CD4-positive, alpha-beta T cell treated with Interleukin-2 at 100 ng/mL for 4 hours (primary cell): Measurements from ENCODE around the gene ATG14.
A peak's percentile ranks its signal among the peaks of the same experiment; 100 is the strongest.
"Not testable (repeated sequence)": the region's sequence is repeated elsewhere in the genome, so short reads cannot be mapped to it uniquely, and the experiment has no call there.

Experiments
- DNase-seq: peaks from one replicate; pipeline ENCODE4 v3.0.0-alpha.2; 2020; ENCODE audit warnings: low spot score

Gene ATG14, protein sequence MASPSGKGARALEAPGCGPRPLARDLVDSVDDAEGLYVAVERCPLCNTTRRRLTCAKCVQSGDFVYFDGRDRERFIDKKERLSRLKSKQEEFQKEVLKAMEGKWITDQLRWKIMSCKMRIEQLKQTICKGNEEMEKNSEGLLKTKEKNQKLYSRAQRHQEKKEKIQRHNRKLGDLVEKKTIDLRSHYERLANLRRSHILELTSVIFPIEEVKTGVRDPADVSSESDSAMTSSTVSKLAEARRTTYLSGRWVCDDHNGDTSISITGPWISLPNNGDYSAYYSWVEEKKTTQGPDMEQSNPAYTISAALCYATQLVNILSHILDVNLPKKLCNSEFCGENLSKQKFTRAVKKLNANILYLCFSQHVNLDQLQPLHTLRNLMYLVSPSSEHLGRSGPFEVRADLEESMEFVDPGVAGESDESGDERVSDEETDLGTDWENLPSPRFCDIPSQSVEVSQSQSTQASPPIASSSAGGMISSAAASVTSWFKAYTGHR

DNA sequence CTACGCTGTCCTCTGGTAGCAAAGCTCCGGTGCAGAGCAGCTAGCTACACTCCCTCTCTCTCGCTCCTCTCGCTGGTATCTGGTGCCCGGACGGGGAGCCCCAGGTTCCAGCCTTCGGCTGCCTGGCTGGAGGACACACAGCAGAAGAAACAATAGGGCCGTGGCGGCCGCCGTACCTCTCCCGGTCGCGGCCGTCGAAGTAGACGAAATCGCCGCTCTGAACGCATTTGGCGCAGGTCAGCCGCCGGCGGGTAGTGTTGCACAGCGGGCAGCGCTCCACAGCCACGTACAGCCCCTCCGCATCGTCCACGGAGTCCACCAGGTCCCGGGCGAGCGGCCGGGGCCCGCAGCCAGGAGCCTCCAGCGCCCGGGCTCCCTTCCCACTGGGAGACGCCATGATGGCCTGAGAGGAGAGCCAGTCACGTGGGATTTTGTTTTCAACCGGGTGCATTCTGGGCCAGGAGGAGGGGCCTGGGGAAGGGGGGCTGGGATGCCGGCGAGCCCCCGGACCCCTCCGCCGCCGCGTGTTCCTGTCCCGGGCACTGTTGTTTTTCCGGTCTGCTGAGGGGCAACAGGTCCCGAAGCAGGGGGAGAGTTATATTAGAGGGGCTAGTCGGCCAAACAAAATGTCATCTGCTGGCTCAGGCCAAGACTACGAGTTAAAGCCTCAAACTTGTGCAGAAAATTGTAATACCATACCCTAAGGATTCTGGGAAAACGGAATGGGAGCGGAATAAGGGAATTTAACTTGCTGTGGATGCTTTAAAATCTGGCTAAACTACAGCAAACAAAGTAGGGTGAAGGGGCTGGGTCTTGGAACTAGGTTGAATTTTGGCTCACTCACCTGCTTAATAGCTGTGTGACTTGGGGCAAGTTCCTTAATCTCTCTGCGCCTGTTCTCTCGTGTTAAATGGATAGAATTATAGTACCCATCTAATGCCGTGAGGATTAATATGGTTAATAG is at the start of gene ATG14:
ATG14 (minus strand) TSS at position 405 of the 964 bp plus-strand sequence; CDS start at position 397, 8 bp downstream.
- peak; percentile 74 for DNase-seq

- DNase-seq = no peak
Measured at GRCh38 chr14:55458800-55459515, 47.3 kb upstream of the ATG14 start.

GRCh38 chr14:55457496-55457895 is 45.9 kb upstream of the ATG14 start:
- DNase-seq = no peak

DNA sequence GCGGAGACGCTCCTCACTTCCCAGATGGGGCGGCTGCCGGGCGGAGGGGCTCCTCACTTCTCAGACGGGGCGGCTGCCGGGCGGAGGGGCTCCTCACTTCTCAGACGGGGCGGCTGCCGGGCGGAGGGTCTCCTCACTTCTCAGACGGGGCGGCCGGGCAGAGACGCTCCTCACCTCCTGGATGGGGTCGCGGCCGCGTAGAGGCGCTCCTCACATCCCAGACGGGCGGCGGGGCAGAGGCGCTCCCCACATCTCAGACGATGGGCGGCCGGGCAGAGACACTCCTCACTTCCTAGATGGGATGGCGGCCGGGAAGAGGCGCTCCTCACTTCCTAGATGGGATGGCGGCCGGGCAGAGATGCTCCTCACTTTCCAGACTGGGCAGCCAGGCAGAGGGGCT is 44.8 kb upstream of the ATG14 start:
- DNase-seq = not testable (repeated sequence)

GRCh38 chr14:55454264-55455002 is 42.8 kb upstream of the ATG14 start:
- DNase-seq = no peak

DNA sequence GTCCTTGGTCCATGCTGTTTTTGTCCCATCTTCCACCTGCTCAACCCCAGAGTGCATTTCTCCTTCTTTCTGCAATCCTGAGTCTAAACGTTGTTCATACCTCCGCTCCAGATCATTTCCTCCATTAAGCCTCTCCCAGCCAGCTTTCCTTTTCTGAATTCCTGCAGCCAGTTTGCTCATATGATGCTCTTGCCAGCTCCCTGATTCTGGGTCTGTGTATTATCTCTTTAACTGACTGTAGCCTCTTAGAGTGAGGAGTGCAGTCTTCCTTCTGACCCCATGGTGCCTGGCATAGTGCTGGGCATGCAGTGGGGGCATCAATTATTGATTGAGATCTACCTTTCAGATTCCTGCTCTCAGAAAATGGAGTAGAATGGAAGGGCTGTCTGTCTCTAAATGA is 40.3 kb upstream of the ATG14 start:
- DNase-seq = no peak

DNA sequence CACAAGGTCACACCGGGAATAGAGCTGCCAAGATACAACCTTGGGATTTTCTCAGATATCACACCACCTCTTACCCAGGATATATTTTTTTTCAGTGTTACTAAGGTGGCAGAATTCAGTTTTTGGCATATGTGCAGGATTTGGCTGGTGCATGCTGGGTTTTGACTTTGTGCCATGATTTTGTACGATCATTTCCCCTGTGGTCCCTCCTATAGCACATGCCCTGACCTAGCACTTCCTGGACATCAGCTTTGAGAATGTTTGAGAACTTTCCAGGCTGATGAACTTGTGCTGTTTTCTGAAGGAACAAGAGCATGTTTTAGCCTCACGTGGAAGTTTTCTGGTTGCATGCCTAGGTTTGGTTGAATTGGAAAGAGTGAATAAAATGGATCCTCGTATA is 39.8 kb upstream of the ATG14 start:
- no peak for DNase-seq

DNA sequence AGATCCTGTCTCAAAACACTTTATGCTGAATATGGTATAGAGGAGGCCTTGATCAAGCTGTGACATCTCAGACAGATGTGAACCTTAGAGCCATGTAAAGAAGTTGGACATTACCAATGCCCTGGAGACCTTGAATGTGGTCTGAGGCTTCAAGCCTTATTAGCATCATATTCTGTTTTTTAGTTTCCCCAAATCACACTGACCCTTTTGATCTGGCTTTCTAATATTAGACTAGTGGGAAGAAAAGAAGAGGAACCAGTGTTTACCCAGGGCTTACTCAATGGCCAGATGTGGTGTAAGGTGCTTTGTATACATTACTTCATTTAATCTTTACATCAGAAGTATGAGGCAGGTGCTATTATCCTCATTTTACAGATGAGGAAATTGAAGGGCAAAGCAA is 39.4 kb upstream of the ATG14 start:
- DNase-seq = no peak

DNA sequence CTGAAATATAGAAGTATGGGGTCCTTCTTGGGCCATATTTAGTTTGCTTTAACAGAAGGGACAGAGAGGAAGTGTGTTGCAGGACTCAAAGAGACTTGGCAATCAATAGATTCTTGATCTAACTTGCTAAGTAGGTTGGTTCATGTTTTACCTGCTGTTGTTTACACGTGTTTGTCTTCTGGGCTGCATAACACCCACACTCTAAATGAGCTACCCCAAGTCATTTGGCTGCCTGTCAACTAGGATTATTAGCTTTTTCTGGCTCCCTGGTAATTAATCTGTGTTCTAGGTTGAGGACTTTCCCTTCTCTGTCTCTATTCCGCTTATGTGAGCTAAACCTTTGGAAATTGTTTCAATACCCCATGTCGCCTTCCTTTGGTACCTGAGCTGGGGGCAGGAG is 38.9 kb upstream of the ATG14 start:
- DNase-seq = no peak

GRCh38 chr14:55450124-55450523 is 38.5 kb upstream of the ATG14 start:
- DNase-seq = no peak

DNA sequence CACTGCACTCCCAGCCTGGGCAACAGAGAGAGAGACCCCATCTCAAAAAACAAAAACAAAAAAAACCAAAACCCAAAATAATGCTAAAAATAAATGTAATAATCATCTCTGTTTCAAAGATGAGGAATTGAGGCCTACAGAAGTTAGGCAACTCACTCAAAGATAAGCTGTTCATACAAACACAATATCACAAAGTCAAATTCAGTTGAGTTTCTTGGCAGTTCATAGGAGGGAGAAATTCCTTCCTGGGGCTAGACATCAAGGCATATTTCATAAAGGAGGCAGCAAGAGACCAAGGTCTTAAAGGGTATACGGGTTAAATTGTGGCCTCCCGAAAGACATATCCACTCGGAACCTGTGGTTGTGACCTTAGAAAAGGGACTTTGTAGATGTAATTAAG is 37.5 kb upstream of the ATG14 start:
- DNase-seq = no peak

- DNase-seq = no peak
Measured at GRCh38 chr14:55448141-55448614, 36.5 kb upstream of the ATG14 start.

GRCh38 chr14:55446833-55447232 is 35.2 kb upstream of the ATG14 start:
- DNase-seq = no peak

GRCh38 chr14:55446127-55446736 is 34.6 kb upstream of the ATG14 start:
- peak; percentile 67 for DNase-seq

DNA sequence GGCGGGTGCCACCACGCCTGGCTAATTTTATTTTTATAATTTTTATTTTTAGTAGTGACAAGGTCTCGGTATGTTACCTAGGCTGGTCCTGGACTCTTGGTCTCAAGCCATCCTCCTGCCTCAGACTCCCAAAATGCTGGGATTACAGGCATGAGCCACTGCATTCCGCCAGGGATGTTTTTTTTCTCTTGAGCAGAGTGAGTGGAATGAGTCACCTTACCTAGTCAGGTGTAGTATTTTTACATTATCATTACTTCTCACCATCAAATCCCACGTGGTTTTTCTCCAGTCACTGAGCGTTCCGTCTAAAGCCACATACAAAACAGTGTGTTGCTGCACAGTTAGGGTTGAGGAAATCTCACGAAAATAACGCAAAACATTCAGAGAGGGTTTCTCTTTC is 29.7 kb upstream of the ATG14 start:
- no peak for DNase-seq

GRCh38 chr14:55440385-55440784 is 28.8 kb upstream of the ATG14 start, which contains the start of gene TBPL2:
TSS of gene TBPL2 (minus strand) at chr14:55440616. CDS start at chr14:55440449, 167 bp downstream.
- no peak for DNase-seq

DNA sequence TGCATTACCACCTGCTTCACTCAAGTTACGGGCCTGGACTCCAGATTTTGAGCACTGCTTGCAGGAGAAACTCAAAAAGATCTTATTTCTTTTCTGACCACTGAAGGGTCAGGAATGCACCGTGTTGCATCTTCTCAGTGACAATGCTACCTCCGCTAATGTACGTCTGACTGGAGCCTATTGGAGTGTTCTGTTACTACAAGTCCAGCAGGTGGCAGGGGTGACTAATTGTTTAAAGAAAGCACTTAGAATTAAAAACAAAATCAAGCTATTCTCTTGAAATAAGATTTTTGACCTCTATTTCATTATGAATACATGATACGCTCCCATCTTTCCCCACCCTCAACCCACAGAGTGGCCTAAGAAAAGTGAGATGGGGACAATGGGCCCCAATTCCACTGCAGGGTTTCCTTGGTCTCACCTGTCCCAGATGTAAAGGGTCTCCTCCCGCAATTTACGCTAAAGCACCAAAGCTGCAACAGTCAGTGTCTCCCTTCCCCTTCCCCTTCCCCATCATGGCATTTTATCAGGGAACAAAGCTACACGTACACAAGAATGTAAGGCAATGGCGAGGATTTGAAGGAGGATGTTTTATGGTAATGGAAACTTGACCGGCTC is 26.5 kb upstream of the ATG14 start:
- peak; percentile 15 for DNase-seq

DNA sequence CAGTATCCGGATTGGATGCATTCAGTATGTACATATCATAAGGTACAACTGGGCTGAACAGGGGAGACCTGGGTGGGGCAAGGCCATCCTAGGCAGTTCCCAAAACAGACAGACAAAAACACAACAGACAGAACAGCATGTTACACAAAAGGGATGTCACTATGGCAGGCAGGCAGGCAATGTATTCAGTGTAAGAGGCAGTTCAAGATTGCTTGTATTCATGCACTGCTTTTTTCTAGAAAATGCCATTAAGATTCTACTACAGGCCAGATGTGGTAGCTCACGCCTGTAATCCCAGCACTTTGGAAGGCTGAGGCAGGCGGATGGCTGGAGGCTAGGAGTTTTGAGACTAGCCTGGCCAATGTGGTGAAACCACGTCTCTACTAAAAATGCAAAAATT is 25.3 kb upstream of the ATG14 start:
- no peak for DNase-seq

- DNase-seq = no peak
Measured at GRCh38 chr14:55436519-55436918, 24.9 kb upstream of the ATG14 start.

- DNase-seq = no peak
Measured at GRCh38 chr14:55434805-55435174, 23.2 kb upstream of the ATG14 start.
